Activated T-helper 2 cell treated with anti-CD3 and anti-CD28 coated beads, Interferon-gamma antibody, Interleukin-2, Interleukin-4, amounts not matched to agents 10 μg/mL and 5 μg/mL and 100 μg/mL, durations not matched to agents 14 hours and 24 hours and 36 hours (primary cell): ENCODE data around the gene ROBO1. TPM values are rescaled to one million over a fixed set of nuclear protein-coding genes. Genes with fewer than 3 reads are reported as not detected.

Experiments used
- DNase-seq: peaks from one replicate; pipeline ENCODE4 v3.0.0; 2021; ENCODE audit warnings: low spot score
- H3K27ac Mint-ChIP-seq: one replicate; pipeline ENCODE4 v1.8.0; 2021; ENCODE audit warnings: mixed read lengths
- H3K27me3 Mint-ChIP-seq: one replicate; pipeline ENCODE4 v1.8.0; 2021; ENCODE audit warnings: low read depth, mixed read lengths
- H3K36me3 Mint-ChIP-seq: one replicate; pipeline ENCODE4 v1.8.0; 2021; ENCODE audit warnings: low read depth, mixed read lengths
- H3K4me1 Mint-ChIP-seq: one replicate; pipeline ENCODE4 v1.8.0; 2021; ENCODE audit warnings: low read depth, mixed read lengths
- H3K4me3 Mint-ChIP-seq: one replicate; pipeline ENCODE4 v1.8.0; 2021; ENCODE audit warnings: low read depth, mild to moderate bottlenecking, moderate library complexity, mixed read lengths
- H3K9me3 Mint-ChIP-seq: one replicate; pipeline ENCODE4 v1.8.0; 2021; ENCODE audit warnings: mixed read lengths
- intact Hi-C: fragments of 100-400 bp; cut with micrococcal nuclease; formaldehyde crosslinking; loops from one replicate; pipeline ENCODE4 v1.15.1; 2023
- total RNA-seq: library from RNA; stranded (reverse); gene quantifications from 2 replicates; pipeline ENCODE4 v1.2.3, GENCODE V29; 2022

ROBO1 gene
- total RNA-seq, 1 donor from 2014 or later: not detected

GRCh38 chr3:79586232-79586631, 181.6 kb downstream of the ROBO1 start:
- DNase-seq: no peak
- Mint-ChIP-seq H3K4me3 (no peak overlapping the region), H3K27me3 (no peaks in the 10 kb centered on the region), H3K27ac (no peak overlapping the region), H3K9me3 (peaks cover 15% of the 10 kb centered on the region), H3K4me1 (no peaks in the 10 kb centered on the region), H3K36me3 (no peaks in the 10 kb centered on the region)
- intact Hi-C loops: no loop called here

- no peak overlapping the region for H3K27ac Mint-ChIP-seq
- no peak for DNase-seq
- H3K27me3 Mint-ChIP-seq: no peaks in the 10 kb centered on the region
- no peak overlapping the region for H3K4me3 Mint-ChIP-seq
- no peaks in the 10 kb centered on the region for H3K36me3 Mint-ChIP-seq
- intact Hi-C loops: no loop called here
- no peaks in the 10 kb centered on the region for H3K4me1 Mint-ChIP-seq
- peaks cover 5% of the 10 kb centered on the region for H3K9me3 Mint-ChIP-seq
Measured at GRCh38 chr3:79572930-79573329, 194.9 kb downstream of the ROBO1 start.

GRCh38 chr3:79568938-79569337, 198.9 kb downstream of the ROBO1 start:
- Mint-ChIP-seq H3K9me3 (peaks cover 13% of the 10 kb centered on the region), H3K27me3 (no peaks in the 10 kb centered on the region), H3K4me3 (no peak overlapping the region), H3K4me1 (no peaks in the 10 kb centered on the region), H3K36me3 (no peaks in the 10 kb centered on the region), H3K27ac (no peak overlapping the region)
- no peak for DNase-seq
- intact Hi-C loops: no loop called here

- intact Hi-C loops: no loop called here
- Mint-ChIP-seq H3K4me1 (no peaks in the 10 kb centered on the region), H3K9me3 (peaks cover 21% of the 10 kb centered on the region), H3K27me3 (no peaks in the 10 kb centered on the region), H3K36me3 (no peaks in the 10 kb centered on the region), H3K27ac (no peak overlapping the region), H3K4me3 (no peak overlapping the region)
- no peak for DNase-seq
Measured at GRCh38 chr3:79564192-79564591, 203.6 kb downstream of the ROBO1 start.

GRCh38 chr3:79560698-79561097, 207.1 kb downstream of the ROBO1 start:
- H3K27ac Mint-ChIP-seq: no peak overlapping the region
- peaks cover 15% of the 10 kb centered on the region for H3K9me3 Mint-ChIP-seq

GRCh38 chr3:79558943-79559342, 208.9 kb downstream of the ROBO1 start:
- intact Hi-C loops: no loop called here
- DNase-seq: no peak
- H3K9me3 Mint-ChIP-seq: peaks cover 17% of the 10 kb centered on the region
- no peaks in the 10 kb centered on the region for H3K36me3 Mint-ChIP-seq
- no peak overlapping the region for H3K27ac Mint-ChIP-seq
- H3K4me1 Mint-ChIP-seq: no peaks in the 10 kb centered on the region
- no peak overlapping the region for H3K4me3 Mint-ChIP-seq
- no peaks in the 10 kb centered on the region for H3K27me3 Mint-ChIP-seq

More at GRCh38 chr3:79560698-79561097, 207.1 kb downstream of the ROBO1 start:
- no peak overlapping the region for H3K4me3 Mint-ChIP-seq
- H3K27me3 Mint-ChIP-seq: no peaks in the 10 kb centered on the region
- H3K4me1 Mint-ChIP-seq: no peaks in the 10 kb centered on the region
- DNase-seq: no peak
- intact Hi-C loops: no loop called here
- no peaks in the 10 kb centered on the region for H3K36me3 Mint-ChIP-seq

- no peak overlapping the region for H3K4me3 Mint-ChIP-seq
- intact Hi-C loops: no loop called here
- no peak overlapping the region for H3K27ac Mint-ChIP-seq
- no peak for DNase-seq
- no peaks in the 10 kb centered on the region for H3K27me3 Mint-ChIP-seq
- no peaks in the 10 kb centered on the region for H3K4me1 Mint-ChIP-seq
- H3K9me3 Mint-ChIP-seq: peaks cover 12% of the 10 kb centered on the region
- H3K36me3 Mint-ChIP-seq: no peaks in the 10 kb centered on the region
Measured at GRCh38 chr3:79555655-79556054, 212.1 kb downstream of the ROBO1 start.

GRCh38 chr3:79551997-79552396, 215.8 kb downstream of the ROBO1 start:
- H3K9me3 Mint-ChIP-seq: peaks cover 5% of the 10 kb centered on the region
- no peaks in the 10 kb centered on the region for H3K36me3 Mint-ChIP-seq
- no peaks in the 10 kb centered on the region for H3K4me1 Mint-ChIP-seq
- H3K27ac Mint-ChIP-seq: no peak overlapping the region
- intact Hi-C loops: no loop called here
- no peak for DNase-seq
- no peaks in the 10 kb centered on the region for H3K27me3 Mint-ChIP-seq
- no peak overlapping the region for H3K4me3 Mint-ChIP-seq

- no peaks in the 10 kb centered on the region for H3K4me1 Mint-ChIP-seq
- no peaks in the 10 kb centered on the region for H3K36me3 Mint-ChIP-seq
- intact Hi-C loops: no loop called here
- DNase-seq: no peak
- H3K9me3 Mint-ChIP-seq: peaks cover 5% of the 10 kb centered on the region
- H3K27ac Mint-ChIP-seq: no peak overlapping the region
- H3K27me3 Mint-ChIP-seq: no peaks in the 10 kb centered on the region
- H3K4me3 Mint-ChIP-seq: no peak overlapping the region
Measured at GRCh38 chr3:79551321-79551892, 216.4 kb downstream of the ROBO1 start.

- no peaks in the 10 kb centered on the region for H3K9me3 Mint-ChIP-seq
Measured at GRCh38 chr3:79543218-79543982, 224.4 kb downstream of the ROBO1 start.

GRCh38 chr3:79534727-79535126, 233.1 kb downstream of the ROBO1 start:
- H3K4me3 Mint-ChIP-seq: no peak overlapping the region
- H3K4me1 Mint-ChIP-seq: no peaks in the 10 kb centered on the region
- intact Hi-C loops: no loop called here
- no peak overlapping the region for H3K27ac Mint-ChIP-seq
- H3K9me3 Mint-ChIP-seq: peaks cover 10% of the 10 kb centered on the region
- no peaks in the 10 kb centered on the region for H3K27me3 Mint-ChIP-seq
- no peaks in the 10 kb centered on the region for H3K36me3 Mint-ChIP-seq
- no peak for DNase-seq

More at GRCh38 chr3:79543218-79543982, 224.4 kb downstream of the ROBO1 start:
- H3K27me3 Mint-ChIP-seq: no peaks in the 10 kb centered on the region
- H3K4me3 Mint-ChIP-seq: no peak overlapping the region
- H3K36me3 Mint-ChIP-seq: no peaks in the 10 kb centered on the region
- no peaks in the 10 kb centered on the region for H3K4me1 Mint-ChIP-seq
- DNase-seq: no peak
- H3K27ac Mint-ChIP-seq: no peak overlapping the region
- intact Hi-C loops: no loop called here

- H3K4me1 Mint-ChIP-seq: no peaks in the 10 kb centered on the region
- intact Hi-C loops: no loop called here
Measured at GRCh38 chr3:79531566-79532295, 236.1 kb downstream of the ROBO1 start.

GRCh38 chr3:79521221-79521848, 246.5 kb downstream of the ROBO1 start:
- Mint-ChIP-seq H3K4me1 (no peaks in the 10 kb centered on the region), H3K36me3 (no peaks in the 10 kb centered on the region), H3K27ac (no peak overlapping the region), H3K27me3 (no peaks in the 10 kb centered on the region), H3K4me3 (no peak overlapping the region), H3K9me3 (no peaks in the 10 kb centered on the region)
- DNase-seq: no peak
- intact Hi-C loops: no loop called here

More at GRCh38 chr3:79531566-79532295, 236.1 kb downstream of the ROBO1 start:
- Mint-ChIP-seq H3K27me3 (no peaks in the 10 kb centered on the region), H3K27ac (no peak overlapping the region), H3K9me3 (peaks cover 10% of the 10 kb centered on the region), H3K36me3 (no peaks in the 10 kb centered on the region), H3K4me3 (no peak overlapping the region)
- DNase-seq: no peak
